ENCODE results near the gene DMC1. TPM values are rescaled to one million over a fixed set of nuclear protein-coding genes. Genes with fewer than 3 reads are reported as not detected.
"Not testable (repeated sequence)": the region's sequence is repeated elsewhere in the genome, so short reads cannot be mapped to it uniquely, and the experiment has no call there.

Gene DMC1
- 5.6 TPM for total RNA-seq

- DNase-seq, result peak; percentile 90
Observed at GRCh38 chr22:38569972-38570778, at the start of gene DMC1. DMC1 (minus strand) TSS chr22:38570183; CDS start chr22:38568256, 1,927 bp downstream.

- no peak for DNase-seq
Observed at GRCh38 chr22:38618682-38619081, 48.7 kb upstream of the DMC1 start.

- DNase-seq, result no peak
Observed at GRCh38 chr22:38618258-38618657, 48.3 kb upstream of the DMC1 start.

GRCh38 chr22:38615064-38615405 lies 45.1 kb upstream of the DMC1 start:
- not testable (repeated sequence) for DNase-seq

GRCh38 chr22:38614332-38615063 lies 44.5 kb upstream of the DMC1 start:
- no peak for DNase-seq

GRCh38 chr22:38613588-38613987 lies 43.6 kb upstream of the DMC1 start:
- no peak for DNase-seq

- no peak for DNase-seq
Observed at GRCh38 chr22:38612217-38613006, 42.4 kb upstream of the DMC1 start.

- no peak for DNase-seq
Observed at GRCh38 chr22:38611559-38611958, 41.6 kb upstream of the DMC1 start.

- DNase-seq, result no peak
Observed at GRCh38 chr22:38610234-38610633, 40.3 kb upstream of the DMC1 start.

- no peak for DNase-seq
Observed at GRCh38 chr22:38608992-38609750, 39.2 kb upstream of the DMC1 start.

GRCh38 chr22:38607680-38608079 lies 37.7 kb upstream of the DMC1 start:
- DNase-seq, result no peak

GRCh38 chr22:38602166-38602565 lies 32.2 kb upstream of the DMC1 start:
- no peak for DNase-seq

GRCh38 chr22:38601221-38601764 lies 31.3 kb upstream of the DMC1 start:
- DNase-seq, result no peak

- no peak for DNase-seq
Observed at GRCh38 chr22:38599466-38599865, 29.5 kb upstream of the DMC1 start.

GRCh38 chr22:38582923-38583322 lies 12.9 kb upstream of the DMC1 start:
- not testable (repeated sequence) for DNase-seq

GRCh38 chr22:38578505-38578904 lies 8.5 kb upstream of the DMC1 start:
- DNase-seq, result no peak

- DNase-seq, result peak; percentile 37
Observed at GRCh38 chr22:38572065-38572464, 2.1 kb upstream of the DMC1 start.

GRCh38 chr22:38570779-38571364 lies 889 bp upstream of the DMC1 start:
- peak; percentile 21 for DNase-seq

GRCh38 chr22:38569181-38569971 lies 607 bp downstream of the DMC1 start:
- DNase-seq, result no peak

GRCh38 chr22:38567531-38568285 lies 2.3 kb downstream of the DMC1 start:
- DNase-seq, result no peak
